MG63 (cell line): ENCODE measurements around the gene MRPL12. TPM values are rescaled to one million over a fixed set of nuclear protein-coding genes. Genes with fewer than 3 reads are reported as not detected.
A peak's percentile ranks its signal among the peaks of the same experiment; 100 is the strongest.
"Not testable (repeated sequence)": the region's sequence is repeated elsewhere in the genome, so short reads cannot be mapped to it uniquely, and the experiment has no call there.

Experiments
- DNase-seq: peaks from one replicate; pipeline ENCODE4 v3.0.0-alpha.2; 2020
- H3K27me3 ChIP-seq: fragments of 250-450 bp; sonication (Bioruptor Pico); 2 replicates; pipeline ENCODE4 v1.5.1; 2020; ENCODE audit warnings: mild to moderate bottlenecking, moderate library complexity
- H3K36me3 ChIP-seq: fragments of 250-450 bp; sonication (Bioruptor Pico); 2 replicates; pipeline ENCODE4 v1.5.1; 2020; ENCODE audit warnings: mild to moderate bottlenecking, moderate library complexity
- H3K4me3 ChIP-seq: fragments of 250-450 bp; sonication (Bioruptor Pico); 2 replicates; pipeline ENCODE4 v1.5.1; 2020; ENCODE audit warnings: mild to moderate bottlenecking, moderate library complexity
- H3K9me3 ChIP-seq: fragments of 250-450 bp; sonication (Bioruptor Pico); 2 replicates; pipeline ENCODE4 v1.5.1; 2020; ENCODE audit warnings: mild to moderate bottlenecking, moderate library complexity
- total RNA-seq: library from RNA; depleted of rRNA; stranded (reverse); fragments of >200 nt; shearing (Covaris generic); gene quantifications from 2 replicates; pipeline ENCODE4 v1.2.3, GENCODE V29; 2014; ENCODE audit warnings: low replicate concordance

The MRPL12 gene
- total RNA-seq, 1 experiment from 2014 or later, result 225 TPM

DNA sequence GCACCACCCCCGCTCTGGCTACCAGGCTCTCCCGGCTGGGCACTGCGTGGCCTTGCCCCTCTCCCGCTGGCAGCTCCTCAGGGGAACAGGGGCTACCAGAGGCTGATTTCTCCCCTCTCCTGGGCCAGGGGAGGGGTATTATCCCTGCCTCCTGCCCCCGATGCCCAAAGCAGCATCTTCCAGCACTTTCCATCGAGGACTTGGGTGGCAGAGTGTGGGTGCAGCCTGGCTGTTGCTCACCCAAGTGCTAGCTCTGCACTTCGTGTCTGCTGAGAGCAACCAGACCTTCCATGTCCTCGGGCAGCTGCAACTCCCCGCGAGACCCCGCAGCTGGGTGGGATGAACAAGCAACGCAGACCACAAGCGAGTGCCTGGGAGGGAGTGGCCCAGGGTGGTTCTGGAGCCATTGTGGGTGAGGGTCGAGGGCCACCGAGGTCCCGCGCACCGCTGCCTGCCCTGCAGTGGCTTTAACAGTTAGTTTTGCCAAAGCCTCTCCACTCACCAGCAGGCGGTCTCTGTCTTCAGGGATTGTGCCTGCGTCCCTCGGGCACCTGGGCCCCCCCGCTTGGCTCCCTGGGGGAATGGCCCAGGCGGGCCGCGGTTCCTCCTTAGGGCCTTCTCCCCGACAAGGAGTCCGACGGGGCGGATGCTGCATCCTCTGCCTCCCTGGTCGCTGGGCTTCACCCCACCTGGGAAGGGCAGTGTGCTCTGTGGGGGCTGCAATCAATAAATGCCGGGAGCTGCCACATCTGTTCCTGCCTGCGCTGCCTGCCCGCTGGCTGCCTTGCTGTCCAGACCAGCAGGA lies 17.3 kb downstream of the MRPL12 start:
- no peak for DNase-seq
- Histone ChIP-seq H3K4me3 (no peak overlapping the region), H3K9me3 (no peaks in the 10 kb centered on the region), H3K36me3 (peaks cover 16% of the 10 kb centered on the region), H3K27me3 (no peaks in the 10 kb centered on the region)

DNA sequence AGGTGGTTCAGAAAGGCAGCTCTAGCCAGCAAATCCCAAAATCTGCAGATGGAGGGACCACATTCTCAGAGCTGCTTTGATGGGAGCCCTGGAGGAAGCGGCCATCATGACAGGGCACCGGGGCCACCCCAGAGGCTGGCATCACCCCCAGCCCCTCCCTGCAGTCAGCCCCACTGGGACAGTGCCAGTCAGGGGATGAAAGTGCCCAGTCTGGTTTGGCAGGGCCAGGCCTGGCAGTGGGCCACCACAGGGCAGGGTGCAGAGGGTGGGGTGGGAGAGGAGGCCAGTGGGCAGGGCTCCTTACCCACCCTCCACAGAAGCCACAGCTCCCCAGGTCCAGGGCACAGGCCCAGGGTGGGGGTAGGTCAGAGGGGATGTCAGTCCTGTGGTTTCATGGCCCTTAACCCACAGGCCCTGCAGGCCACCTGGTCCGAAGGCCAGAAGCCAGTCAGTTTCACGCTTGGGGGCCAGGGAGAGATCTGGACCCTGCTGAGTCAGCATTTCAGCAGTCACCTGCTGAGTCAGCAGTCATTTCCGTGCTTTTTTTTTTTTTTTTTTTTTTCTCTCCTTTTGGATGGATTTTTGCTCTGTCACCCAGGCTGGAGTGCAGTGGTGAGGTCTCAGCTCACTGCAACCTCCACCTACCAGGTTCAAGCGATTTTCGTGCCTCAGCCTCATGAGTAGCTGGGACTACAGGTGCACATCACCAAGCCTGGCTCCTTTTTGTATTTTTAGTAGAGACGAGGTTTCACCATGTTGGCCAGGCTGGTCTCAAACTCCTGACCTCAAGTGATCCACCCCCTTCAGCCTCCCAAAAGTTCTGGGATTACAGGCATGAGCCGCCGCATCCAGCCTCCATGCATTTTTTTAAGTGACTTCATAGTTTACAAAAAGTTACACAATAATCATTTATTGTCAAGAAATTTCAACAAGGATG lies 19.3 kb downstream of the MRPL12 start:
- DNase-seq, result peak; percentile 76
- no peaks in the 10 kb centered on the region for H3K27me3 ChIP-seq
- H3K36me3 ChIP-seq, result peaks cover 8% of the 10 kb centered on the region
- no peaks in the 10 kb centered on the region for H3K9me3 ChIP-seq
- H3K4me3 ChIP-seq, result no peak overlapping the region

DNA sequence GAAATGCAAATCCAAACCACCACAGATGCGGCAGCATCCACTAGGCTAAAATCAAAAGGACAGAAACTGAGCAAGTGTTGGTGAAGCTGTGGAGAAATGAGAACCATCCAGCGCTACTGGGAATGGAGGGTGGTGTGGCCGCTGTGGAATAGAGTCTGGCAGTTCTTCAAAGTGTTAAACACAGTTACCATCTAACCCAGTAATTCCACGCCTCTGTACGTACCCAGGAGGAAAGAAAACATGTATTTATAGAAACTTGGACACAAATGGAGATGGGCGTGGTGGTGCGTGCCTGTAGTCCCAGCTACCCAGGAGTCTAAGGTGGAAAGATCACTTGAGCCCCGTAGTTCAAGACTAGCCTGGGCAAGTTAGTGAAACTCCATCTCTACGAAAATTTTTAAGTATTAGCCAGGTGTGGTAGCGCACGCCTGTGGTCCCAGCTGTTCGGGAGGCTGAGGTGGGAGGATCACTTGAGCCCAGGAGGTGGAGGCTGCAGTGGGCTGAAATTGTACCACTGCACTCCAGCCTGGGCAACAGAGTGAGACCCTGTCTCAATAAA lies 20.6 kb downstream of the MRPL12 start:
- peak; percentile 23 for DNase-seq
- H3K36me3 ChIP-seq, result no peaks in the 10 kb centered on the region; the same call in 1 of the 2 replicates
- no peaks in the 10 kb centered on the region for H3K27me3 ChIP-seq
- H3K9me3 ChIP-seq, result no peaks in the 10 kb centered on the region
- H3K4me3 ChIP-seq, result no peak overlapping the region

DNA sequence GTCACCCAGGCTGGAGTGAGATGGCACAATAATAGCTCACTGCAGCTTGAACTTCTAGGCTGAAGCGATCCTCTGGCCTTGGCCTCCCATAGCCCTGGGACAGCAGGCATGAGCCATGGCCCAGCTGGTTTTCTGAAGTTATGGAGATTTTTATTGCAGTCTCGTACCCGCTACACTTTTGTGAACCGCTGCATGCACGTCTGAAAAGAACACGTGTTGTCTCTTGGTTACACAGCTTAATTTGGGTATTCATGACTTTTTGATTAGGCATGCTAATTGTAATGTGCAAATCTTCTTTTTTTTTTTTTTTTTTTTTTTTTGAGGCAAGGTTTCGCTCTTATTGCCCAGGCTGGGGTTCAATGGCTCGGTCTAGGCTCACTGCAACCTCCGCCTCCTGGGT lies 22.3 kb downstream of the MRPL12 start:
- Histone ChIP-seq H3K9me3 (no peaks in the 10 kb centered on the region), H3K36me3 (no peaks in the 10 kb centered on the region), H3K27me3 (no peaks in the 10 kb centered on the region), H3K4me3 (no peak overlapping the region)
- DNase-seq, result no peak

- DNase-seq, result no peak
- Histone ChIP-seq H3K4me3 (no peak overlapping the region), H3K36me3 (no peaks in the 10 kb centered on the region), H3K27me3 (no peaks in the 10 kb centered on the region), H3K9me3 (no peaks in the 10 kb centered on the region)
These were observed 22.8 kb downstream of the MRPL12 start for GRCh38 chr17:81726004-81726403.

DNA sequence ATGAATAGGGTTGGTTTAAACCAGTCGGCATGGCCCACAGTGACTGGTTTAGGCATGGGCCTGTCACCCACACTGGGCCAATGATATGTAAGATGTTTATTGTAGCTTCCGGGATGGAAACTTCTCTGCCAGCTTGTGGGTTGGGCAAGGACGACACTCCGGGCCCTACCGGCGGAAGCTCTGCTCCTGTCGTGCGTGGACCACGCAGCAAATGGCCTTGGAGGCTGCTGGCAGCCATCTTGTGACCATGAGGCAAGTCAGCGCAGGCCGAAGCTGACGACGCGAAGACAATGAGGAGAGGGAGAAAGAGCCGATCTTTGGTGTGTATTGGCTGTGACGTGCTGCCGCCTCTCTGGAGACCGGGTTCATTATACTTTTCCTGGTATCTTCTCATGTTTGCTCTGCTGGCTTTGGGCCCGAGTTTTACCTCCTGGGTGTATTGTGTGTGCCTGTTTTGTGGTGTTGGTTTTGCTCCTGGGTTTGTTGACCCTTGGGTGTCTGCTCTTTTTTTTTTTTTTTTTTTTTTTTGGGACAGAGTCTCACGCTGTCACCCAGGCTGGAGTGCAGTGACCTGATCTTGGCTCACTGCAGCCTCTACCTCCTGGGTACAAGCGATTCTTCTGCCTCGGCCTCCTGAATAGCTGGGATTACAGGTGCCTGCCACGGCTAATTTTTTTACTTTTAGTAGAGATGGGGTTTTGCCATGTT lies 24.3 kb downstream of the MRPL12 start:
- H3K36me3 ChIP-seq, result no peaks in the 10 kb centered on the region

GRCh38 chr17:81733507-81734404 lies 30.6 kb downstream of the MRPL12 start:
- no peaks in the 10 kb centered on the region for H3K36me3 ChIP-seq
- DNase-seq, result peak; percentile 82
- no peaks in the 10 kb centered on the region for H3K27me3 ChIP-seq
- H3K9me3 ChIP-seq, result no peaks in the 10 kb centered on the region
- H3K4me3 ChIP-seq, result no peak overlapping the region

More for the DNA sequence above, 24.3 kb downstream of the MRPL12 start:
- H3K4me3 ChIP-seq, result no peak overlapping the region
- H3K9me3 ChIP-seq, result no peaks in the 10 kb centered on the region
- H3K27me3 ChIP-seq, result no peaks in the 10 kb centered on the region
- DNase-seq, result no peak

DNA sequence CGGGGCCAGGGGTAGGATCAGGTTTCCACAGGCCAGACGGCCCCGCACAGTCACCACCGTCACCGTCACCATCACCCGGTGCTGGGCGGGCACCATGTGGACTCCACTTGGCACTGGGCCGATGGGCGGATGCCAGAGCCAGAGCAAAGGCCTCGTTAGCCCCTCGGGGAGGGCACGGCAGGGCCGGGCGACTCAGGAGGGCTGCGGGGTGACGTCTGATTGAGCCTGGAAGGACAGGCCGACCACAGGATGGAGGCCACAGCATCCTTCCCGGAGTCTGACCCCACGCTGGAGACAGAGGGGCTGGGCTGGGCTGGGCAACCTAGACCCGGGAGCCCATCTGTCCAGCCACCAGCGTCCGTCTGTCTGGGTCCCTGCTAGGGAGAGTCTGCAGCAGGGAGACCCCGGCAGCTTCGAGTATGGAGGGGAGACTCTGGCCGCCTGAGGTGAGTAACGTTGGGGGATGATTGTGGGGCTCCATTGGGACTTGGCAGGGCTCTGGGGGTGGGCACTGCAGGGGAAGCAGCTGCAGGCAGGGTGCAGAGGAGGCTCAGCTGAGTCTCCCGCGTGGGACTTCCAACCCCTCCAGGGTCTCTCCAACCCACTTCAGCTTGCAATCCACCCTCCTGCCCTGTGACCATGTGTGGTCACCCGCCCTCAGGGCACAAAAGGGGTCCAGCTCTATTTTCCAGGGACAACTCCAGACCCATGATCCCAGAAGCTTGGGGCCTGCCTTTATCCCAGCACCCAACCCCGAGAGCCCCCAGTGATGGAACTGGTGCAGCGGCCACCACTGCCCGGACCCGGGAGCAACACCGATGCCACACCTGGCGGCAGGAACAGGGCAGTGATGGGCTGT lies 31.5 kb downstream of the MRPL12 start:
- DNase-seq, result no peak
- Histone ChIP-seq H3K4me3 (no peak overlapping the region), H3K27me3 (no peaks in the 10 kb centered on the region), H3K36me3 (no peaks in the 10 kb centered on the region), H3K9me3 (no peaks in the 10 kb centered on the region)

GRCh38 chr17:81735264-81736102 lies 32.3 kb downstream of the MRPL12 start:
- Histone ChIP-seq H3K9me3 (no peaks in the 10 kb centered on the region), H3K27me3 (no peaks in the 10 kb centered on the region), H3K36me3 (no peaks in the 10 kb centered on the region), H3K4me3 (no peak overlapping the region)
- DNase-seq, result peak; percentile 52

GRCh38 chr17:81737947-81738800 lies 35.0 kb downstream of the MRPL12 start:
- H3K27me3 ChIP-seq, result no peaks in the 10 kb centered on the region
- no peaks in the 10 kb centered on the region for H3K9me3 ChIP-seq
- no peaks in the 10 kb centered on the region for H3K36me3 ChIP-seq
- no peak overlapping the region for H3K4me3 ChIP-seq
- DNase-seq, result no peak

GRCh38 chr17:81738801-81739393 lies 35.7 kb downstream of the MRPL12 start:
- H3K9me3 ChIP-seq, result no peaks in the 10 kb centered on the region
- no peak overlapping the region for H3K4me3 ChIP-seq
- DNase-seq, result no peak
- no peaks in the 10 kb centered on the region for H3K36me3 ChIP-seq
- H3K27me3 ChIP-seq, result no peaks in the 10 kb centered on the region

DNA sequence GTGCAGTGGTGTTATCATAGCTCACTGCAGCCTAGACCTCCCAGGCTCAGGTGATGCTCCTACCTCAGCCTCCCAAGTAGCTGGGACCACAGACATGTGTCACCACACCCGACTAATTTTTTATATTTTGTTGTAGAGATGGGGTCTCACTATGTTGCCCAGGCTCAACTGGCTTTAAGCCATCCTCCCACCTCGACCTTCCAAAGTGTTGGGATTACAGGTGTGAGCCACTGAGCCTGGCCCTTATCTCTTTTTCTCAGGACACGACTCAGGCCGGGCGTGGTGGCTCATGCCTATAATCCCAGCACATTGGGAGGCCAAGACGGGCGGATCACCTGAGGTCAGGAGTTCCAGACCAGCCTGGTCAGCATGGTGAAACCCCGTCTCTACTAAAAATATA lies 36.4 kb downstream of the MRPL12 start:
- not testable (repeated sequence) for DNase-seq, H3K36me3 ChIP-seq, H3K27me3 ChIP-seq, H3K9me3 ChIP-seq, H3K4me3 ChIP-seq

DNA sequence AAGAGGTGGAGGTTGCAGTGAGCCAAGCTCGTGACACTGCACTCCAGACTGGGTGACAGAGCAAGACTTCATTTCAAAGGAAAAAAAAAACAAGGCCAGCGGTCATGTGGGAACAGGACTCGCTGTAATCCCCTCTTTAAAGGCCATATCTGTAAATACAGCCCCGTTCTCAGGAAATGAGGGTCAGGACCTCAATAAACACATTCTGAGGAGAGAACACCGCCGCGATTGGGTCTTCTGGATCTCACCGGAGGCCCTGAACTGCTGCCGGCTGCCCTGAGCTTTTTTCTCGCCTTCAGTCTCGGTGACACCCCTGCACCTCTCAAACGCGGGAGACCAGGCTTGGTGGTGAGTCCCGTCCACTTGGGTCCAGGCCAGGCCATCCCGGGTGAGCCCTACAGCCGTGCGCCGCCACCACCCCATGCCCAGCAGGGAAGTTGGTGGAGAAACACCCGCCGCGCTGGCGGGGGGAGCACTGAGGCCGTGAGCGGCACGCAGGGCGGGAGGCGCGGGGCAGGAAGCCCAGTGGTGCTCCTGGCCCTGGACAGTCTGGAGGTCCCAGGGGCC lies 37.3 kb downstream of the MRPL12 start:
- DNase-seq, result no peak
- no peaks in the 10 kb centered on the region for H3K36me3 ChIP-seq
- no peaks in the 10 kb centered on the region for H3K9me3 ChIP-seq

More for the DNA sequence above, 37.3 kb downstream of the MRPL12 start:
- Histone ChIP-seq H3K27me3 (no peaks in the 10 kb centered on the region), H3K4me3 (no peak overlapping the region)
